ENCODE results near the gene MON2.

MON2 gene

DNA sequence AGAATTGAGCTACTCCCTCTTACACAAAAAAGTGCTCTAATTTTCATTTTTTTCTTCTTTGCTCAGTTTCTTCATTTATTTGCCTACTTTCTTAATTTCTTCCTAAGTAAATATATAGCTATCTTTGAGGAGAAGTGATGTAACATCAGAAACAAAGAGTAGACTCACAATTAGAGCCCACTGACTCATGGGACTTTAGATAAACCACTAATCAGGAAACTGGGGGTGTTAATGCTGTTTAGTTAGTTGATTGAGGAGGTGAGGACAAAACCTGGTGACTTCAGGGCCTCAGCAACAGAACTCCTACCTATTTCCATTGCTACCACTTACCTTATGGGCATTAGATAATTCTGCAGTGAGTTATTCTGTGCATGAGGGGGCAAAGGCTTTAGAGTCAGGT is 151.7 kb downstream of the MON2 start:
- no peak for DNase-seq

DNA sequence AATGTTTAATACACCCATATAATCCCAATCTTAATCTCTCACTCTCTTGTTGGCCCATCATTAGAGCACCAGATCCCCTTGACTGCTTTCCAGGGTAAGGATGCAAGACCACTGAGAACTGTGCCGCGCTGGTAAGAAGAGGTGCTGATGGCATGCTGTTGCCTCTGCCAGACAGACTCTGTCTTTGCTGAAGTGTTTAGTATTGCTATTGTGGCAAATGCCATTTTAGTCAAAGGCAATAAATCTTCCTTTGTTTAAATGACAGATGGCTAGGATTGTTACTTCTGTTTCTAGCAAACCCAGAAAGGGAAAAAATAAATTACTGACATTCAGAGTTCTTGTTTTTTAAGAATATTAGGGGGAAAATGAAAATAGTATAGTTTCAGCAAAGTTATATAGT is 152.3 kb downstream of the MON2 start:
- DNase-seq, result no peak

DNA sequence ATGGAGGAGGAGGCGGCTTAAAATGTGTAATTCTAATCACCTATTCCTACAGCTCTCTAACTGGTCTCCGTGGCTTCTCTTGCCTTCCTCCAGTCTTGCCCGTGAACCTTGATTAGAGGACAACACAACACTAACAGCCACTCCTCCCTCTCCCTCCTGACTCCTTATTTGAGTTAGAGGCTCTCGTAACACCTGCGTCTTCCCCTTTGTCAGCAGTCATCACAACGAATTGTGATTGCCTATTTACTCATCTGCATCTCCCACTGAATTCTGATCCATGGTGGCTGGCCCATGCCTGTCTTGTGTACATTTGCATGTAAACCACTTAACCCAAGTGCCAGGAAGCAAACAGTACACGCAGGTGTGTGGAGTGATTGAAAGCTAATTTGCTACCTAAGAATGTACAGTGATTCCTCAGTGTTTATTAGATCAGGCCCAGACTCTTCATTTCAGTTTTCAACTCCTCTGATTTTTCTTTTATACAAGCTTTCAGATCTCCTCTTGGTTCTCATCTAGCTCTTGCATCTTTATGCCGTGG is 154.5 kb downstream of the MON2 start:
- no peak for DNase-seq

DNA sequence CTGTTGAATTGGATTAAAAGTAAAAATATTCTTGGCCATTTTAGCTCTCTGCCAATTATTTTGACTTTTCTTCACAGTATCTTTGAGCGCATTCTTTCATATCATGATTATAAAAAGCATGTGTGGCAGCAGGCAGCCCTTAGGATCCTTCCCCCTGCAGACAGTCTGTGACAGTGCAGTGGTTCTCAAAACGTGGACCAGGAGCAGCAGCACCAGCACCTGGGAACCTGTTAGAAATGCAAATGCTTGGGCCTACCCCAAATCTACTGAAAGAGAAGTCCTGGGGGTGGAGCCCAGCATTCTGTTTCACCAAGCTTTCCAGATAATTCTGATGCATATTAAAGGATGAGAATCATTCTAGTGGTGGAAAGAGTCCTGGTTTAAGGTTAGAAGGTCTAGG is 155.6 kb downstream of the MON2 start:
- no peak for DNase-seq

DNA sequence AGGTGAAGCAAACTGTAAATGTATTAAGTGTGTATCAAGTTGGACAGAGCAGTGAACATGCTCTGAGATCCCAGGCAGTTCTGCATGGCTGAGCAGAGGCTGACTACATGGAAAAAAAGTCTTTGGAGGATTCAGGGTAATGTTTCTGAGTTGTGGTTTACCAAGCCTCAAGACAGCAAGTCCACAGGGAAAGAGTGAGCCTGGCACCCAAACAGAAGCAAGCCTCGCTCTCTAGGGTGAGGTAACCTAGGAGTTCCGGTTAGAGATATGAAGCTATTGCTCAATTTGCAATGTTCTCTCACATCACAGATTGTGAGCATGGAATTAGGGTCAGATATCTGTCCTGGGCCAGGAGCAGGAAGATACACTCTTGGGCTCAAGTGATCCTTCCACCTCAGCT is 158.6 kb downstream of the MON2 start:
- DNase-seq, result no peak

DNA sequence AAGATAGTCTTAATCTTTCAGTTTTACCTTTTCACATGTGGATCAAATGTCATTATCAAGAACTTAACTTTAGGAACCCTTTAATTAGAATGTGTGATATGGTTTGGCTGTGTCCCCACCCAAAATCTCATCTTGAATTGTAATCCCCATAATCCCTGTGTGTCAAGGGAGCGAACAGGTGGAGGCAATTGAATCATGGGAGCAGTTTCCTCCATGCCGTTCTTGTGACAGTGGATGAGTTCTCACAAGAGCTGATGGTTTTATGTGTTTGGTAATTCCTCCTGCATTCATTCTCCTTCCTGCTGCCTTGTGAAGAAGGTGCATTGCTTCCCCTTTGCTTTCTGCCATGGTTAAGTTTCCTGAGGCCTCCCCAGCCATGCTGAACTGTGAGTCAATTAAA is 160.6 kb downstream of the MON2 start:
- DNase-seq, result no peak

DNA sequence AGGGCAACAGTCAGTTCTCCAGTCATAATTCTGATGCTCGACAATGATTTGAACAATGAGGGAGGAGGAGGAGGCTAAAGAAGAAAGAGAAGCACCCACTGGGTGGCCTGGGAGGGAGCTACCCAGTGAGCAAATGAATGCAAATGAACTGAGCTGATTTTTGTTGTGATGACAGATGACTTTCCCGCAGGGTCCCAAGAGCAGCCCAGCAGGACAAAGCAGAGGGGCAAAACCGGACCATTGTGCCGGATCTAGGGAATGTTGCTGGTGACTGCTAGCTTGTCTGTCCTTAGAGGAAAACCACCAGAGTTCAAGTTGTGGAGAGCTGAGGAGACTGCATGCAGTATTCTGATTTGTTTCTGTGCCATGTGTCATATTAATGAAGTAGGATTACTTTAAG is 162.8 kb downstream of the MON2 start:
- no peak for DNase-seq

DNA sequence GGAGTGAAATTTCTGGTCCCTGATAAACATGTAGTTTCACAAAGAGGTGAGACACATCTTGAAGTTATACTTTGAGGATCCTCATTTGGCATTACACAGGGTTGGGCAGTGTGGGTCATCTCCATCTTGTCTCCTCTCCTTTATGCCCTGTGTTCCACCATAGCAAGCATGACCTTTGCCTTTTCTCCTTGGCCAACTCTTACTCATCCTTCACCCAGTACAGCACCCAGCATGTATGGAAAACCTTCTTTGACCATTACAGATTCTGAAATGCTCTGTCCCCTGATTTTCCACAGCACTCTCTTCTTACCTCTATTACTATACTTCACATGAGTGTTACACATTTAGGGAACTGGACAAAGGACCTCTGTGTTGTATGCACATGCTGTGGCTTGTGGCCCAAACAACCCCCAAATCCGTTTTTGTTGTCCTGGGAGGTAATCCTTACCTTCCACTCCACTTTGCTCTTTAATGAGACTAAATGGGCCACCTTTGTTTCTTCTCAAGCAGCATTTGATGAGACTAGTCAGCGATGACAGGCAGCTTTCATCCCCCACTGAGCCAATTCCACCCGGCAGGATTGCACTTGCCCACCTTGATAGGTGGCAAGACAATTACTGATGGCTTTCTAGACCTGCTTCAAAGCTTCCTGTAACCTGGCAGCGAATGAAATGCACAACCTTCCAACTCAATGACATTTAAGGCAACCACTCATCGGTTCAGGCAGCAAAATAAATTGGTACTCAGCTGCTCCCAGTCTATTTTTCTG is 163.5 kb downstream of the MON2 start:
- no peak for DNase-seq

DNA sequence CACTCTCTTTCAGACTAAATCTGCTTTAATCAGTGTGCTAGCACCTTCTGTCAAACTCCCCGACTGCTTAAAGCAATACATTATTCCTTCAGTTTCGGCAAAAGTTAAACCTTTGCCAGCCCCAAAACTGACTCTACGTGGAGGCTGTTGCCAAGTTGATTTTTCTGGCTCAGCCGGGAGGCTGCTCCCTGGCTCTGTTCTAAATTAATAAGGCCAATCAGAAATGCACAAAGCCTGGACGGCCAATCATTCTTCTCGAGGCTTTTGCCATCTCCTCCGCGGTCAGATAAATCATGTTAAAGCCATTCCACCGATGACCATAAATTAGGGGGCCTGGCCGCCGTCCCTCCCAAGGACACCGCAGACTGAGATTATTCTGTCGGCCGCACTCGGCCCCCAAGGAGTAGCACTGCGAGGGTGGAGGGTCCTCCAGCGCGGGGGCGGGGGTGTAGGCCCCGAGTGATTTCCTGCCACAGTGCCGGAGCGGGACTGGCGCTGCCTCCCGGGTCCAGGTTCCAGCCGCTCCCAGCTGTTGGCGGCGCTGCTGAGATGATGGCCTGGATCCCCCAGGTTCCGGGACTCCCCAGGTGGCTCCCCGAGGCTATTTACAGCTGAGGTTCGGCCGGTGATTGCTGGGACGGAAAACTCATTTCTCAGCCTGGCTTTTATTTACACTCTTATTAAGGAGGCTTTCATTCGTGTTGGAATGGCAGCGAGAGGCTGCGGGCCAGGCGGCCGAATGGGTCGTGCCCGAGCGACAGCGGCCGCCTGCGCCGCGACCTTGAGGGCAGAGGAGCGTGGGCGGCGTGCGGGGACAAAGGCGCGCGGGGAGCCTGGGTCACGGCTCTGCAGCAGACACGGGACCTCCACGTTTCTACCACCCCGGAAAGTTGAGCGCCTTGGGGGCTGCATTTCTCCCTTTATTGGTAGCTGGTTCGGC is 165.1 kb downstream of the MON2 start:
- no peak for DNase-seq

DNA sequence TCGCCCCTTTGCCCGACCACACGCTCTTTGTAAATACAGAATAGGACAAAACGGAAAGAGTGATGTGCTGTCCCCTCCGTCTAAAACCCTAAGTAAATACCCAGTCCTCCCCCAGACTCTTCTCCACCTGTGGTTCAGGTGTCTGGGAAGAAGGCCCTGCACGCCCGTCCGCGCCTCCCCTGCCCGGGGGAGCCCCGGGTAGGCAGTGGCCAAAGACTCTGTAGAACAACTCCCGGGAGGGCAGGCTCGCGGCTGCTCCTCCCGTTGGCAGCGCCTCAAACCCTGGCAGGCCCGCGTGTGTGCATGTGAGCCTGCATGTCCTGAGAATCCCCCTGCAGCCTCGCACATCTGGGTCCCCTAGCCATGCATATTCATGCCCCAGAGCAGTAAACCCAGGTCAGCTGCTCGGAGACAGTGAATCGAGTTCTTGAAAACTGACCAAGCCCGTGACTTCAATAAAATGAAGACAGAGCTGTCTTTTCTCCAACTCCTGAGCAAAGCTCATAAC is 165.8 kb downstream of the MON2 start:
- no peak for DNase-seq

DNA sequence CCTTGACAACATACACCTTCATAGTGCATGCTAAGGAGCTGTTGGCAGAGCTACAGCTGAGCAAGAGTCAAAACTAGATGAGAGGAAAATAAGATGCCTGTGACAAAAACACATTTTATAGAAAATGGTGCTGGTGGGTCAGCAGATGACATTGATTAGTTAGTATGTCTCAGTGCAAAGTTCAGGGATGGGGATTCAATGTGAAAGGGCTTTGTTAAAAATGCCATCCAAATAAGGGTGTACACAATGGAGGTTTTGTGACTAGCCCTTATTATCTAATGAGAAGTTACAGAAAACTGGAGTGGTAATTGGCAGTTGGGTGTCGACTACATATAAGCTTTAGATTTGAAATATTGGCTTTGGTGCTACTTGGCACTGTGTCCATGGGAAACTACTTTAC is 169.0 kb downstream of the MON2 start:
- no peak for DNase-seq

DNA sequence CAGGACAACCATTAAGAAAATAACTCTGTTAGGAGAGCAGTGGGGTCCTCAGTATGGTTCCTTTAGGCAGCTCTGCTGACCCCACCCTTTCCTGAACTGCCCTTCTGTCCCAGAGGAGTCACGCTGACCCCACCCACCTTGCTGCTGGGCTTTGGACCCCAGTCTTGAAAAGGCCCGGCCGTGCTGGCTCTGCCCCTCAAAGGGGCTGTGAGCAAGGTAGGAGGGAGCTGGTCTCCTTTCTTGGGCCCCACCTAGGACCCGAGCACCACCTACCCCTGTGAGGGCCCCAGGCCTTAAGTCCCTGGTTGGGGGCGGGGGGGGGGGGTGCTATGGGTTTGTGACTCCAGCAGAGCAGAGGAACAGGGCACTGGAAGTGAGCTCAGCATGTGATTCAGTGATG is 171.1 kb downstream of the MON2 start:
- DNase-seq, result no peak

DNA sequence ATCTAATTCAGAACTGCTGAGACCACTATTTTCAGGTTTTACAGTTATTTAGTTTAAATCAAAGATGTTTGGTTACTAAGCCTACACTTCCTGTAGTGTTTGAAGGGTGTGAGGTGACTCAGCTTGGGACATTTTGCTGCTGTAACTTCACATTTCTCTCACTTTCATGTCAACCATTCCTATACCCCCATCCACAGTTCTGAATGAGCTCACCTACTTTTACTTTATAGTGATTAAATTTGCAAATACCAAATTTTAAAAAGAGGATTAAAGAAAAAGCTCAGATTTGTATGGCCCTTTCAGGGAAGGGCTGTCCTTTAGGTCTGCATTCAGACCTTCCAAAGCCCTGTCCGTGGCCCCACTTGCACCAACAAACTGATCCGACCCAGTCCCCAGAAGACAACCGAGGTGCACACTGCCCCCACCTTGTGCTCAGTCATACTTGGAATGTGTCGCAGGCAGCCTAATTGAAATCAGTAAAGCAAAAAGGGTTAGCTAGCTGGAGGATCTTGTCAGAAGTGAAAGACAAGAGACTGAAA is 174.4 kb downstream of the MON2 start:
- DNase-seq, result no peak

DNA sequence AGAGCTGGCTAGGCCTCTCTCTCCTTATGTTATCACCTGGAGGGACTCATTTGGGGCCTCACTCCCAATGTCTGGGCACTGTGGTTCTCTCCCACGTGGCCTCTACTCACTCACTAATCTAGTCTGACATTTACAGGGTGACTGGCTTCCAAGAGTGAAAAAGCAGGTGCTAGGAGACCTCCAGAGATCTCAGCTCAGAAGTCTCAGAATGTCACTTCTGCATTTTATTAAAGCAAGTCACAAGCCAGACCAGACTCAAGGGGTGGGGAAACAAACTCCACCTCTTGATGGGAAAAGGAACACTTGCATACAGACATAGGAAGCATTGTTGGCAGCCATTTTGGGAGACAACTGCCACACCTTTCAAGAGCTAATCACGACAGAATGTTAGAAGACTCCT is 175.9 kb downstream of the MON2 start:
- no peak for DNase-seq

DNA sequence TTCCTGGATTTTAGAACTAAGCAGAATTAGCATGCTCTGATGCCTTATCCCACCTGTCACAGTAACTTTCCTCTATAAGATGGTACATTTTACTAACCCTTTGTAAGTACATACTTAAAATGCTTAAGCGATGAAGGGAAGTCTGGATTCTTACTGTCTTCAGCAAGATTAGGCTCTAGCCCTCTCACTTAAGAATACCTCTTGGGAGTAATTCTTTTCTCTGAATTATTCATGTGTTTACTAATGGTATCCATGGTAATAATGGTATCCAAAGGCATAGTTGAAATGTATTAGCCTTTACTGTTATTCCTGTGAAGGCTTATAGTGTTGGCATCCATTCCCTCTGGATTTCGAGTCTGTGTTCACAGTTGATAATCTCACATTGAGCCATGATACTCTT is 176.9 kb downstream of the MON2 start:
- no peak for DNase-seq

DNA sequence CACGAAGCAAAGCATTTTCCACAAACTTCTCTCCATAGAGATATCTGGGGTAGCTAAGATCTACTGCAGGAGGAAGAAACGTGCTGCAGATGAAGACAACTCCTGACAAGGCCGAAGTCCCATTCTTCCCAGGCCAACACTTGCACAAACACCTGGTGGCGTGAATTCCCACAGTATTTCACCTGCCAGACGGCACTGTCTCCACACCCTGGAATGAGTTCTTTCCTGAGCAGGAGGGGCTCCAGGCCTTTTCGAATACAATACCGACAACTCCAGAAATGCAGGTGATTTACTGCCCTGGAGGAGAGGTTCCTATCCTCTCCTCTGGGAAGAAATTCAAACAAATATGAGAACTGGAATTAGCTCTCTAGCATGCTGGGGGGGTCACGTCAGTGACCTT is 179.9 kb downstream of the MON2 start:
- DNase-seq, result no peak

DNA sequence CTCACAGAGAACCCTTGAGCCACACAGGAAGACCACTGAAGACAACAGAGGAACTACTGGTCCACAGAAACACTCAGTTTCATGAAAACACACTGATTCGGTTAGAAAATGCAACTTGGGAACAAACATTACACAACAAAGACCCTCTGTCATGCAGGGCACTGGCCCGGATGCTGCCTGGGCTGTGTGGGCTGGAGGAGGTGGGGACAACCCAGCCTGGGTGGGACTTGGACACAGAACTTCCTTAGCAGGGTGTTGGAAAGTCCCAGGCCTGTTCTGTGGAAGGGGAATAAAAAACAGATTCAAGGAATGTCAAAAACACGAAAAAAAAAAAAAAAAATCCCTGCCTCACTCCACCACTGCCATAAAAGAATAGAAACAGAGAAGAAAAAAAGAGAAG is 181.0 kb downstream of the MON2 start:
- no peak for DNase-seq

DNA sequence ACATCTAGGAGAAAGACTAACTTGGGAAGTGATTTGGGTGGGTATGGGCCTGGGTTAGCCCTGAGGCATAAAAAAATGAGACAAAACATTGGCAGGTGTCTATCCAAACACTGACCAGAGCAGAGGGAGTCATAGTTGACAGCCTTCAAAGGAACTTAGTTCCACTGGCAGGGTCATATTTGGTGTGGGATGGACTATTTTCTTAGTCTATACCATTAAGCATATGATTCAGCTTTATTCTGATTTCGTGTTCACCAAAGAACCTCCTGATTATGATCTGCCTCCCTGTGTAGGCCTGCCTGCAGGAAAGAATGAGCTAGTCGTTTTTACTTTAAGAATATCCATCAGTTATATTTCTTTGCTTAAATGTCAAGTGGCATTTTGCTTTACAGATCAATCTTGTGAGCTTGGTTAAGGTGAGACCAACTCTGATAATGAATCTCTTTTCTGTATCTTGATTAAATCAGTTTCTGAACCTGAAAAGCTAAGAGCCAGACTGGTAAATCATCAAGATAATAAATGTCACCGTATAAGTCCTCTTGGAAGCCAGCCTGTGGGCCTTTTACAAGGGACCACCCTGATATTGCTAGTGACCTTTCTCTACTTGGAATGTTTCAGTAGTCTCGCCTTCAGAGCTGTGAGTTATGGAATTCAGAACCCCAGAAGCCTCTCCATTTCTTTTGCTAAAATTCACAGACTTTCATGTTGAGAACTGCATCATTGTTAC is 182.9 kb downstream of the MON2 start:
- DNase-seq, result no peak

All from activated CD4-positive, alpha-beta T cell treated with anti-CD3 and anti-CD28 coated beads for 1 hour (primary cell).